Measurements from ENCODE around the gene FEV. TPM values are rescaled to one million over a fixed set of nuclear protein-coding genes. Genes with fewer than 3 reads are reported as not detected.

Gene FEV
- 10 to 100 TPM in 1 of 2 donors, 1 to 10 TPM in 1; 1.8 to 25.9 TPM for total RNA-seq

DNA sequence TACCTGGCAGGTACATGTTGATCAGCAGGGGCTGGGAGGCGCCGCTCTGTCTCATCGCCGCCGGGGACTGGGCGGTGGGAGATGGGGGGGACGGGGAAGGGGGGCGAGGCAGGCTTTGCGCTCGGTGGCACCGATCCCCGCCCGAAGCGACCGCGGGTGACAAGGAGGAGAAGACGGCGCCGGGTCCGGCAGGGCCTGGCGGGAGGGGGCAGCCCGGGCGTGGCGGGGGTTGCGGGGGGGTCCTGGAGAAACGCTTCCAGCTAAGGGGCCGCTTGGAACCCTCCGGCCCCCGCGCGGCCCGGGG, at the start of gene FEV:
TSS of gene FEV (minus strand) at position 164 of the 304 bp plus-strand sequence. CDS start at position 55, 109 bp downstream.
- Histone ChIP-seq H3K4me1 (replicated peaks) (no peaks in the 10 kb centered on the region), H3K4me3 (peak within 1 kb of the TSS; percentile 7 to 19), H3K27me3 (replicated peaks; ENCODE audit: insufficient read depth) (peaks cover 17% of the 10 kb centered on the region), H3K36me3 (no peaks in the 10 kb centered on the region), H3K27ac (peak within 1 kb of the TSS in 1 of 2 donors; percentile 4), H3K9me3 (no peaks in the 10 kb centered on the region)
- TF ChIP-seq, protein P1, sequence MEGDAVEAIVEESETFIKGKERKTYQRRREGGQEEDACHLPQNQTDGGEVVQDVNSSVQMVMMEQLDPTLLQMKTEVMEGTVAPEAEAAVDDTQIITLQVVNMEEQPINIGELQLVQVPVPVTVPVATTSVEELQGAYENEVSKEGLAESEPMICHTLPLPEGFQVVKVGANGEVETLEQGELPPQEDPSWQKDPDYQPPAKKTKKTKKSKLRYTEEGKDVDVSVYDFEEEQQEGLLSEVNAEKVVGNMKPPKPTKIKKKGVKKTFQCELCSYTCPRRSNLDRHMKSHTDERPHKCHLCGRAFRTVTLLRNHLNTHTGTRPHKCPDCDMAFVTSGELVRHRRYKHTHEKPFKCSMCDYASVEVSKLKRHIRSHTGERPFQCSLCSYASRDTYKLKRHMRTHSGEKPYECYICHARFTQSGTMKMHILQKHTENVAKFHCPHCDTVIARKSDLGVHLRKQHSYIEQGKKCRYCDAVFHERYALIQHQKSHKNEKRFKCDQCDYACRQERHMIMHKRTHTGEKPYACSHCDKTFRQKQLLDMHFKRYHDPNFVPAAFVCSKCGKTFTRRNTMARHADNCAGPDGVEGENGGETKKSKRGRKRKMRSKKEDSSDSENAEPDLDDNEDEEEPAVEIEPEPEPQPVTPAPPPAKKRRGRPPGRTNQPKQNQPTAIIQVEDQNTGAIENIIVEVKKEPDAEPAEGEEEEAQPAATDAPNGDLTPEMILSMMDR (IDR thresholded peaks at IDR 0.05) = no peak
- TF ChIP-seq POLR2A (IDR thresholded peaks at IDR 0.05) (no peak), POLR2AphosphoS5 (IDR thresholded peaks at IDR 0.05) (no peak)
- no peak for DNase-seq (ENCODE audit: low spot score)
- WGBS = under 1% methylated on average over 22 of the region's 32 CpGs
- intact Hi-C loops (cut with DNase I) = no loop called here

DNA sequence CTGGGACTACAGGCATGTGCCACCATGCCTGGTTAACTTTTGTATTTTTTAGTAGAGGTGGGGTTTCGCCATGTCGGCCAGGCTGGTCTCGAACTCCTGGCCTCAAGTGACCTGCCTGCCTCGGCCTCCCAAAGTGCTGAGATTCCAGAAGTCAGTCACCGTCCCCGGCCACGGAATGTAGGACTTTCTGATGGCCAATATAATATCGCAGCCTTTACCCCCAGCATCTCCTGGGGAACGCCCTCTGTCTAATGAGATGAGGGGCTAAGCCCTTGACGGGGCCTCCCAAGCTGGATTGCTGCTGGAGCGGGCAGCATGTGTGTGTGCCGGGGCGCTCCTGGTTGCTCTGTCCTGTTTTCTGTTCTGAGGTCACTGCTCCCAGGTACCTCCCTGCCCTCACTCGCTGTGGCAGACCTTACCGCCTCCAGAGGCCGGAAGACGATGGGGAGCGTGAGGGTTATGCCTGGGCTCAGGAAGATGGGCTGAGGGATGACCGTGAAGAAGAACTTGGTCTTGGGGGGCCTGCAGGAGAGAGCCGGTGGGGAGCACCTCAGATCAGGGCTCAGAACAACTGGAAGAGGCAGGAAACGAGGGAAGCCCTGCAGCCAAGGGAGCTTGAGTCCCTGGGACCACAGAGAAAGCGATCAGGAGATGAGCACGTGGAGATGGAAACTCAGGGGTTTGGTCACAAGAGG, 47.2 kb upstream of the FEV start:
- DNase-seq (ENCODE audit: low spot score) = no peak
- intact Hi-C loops (cut with DNase I) = no loop called here
- Histone ChIP-seq H3K4me3 (no peak overlapping the region), H3K36me3 (no peaks in the 10 kb centered on the region), H3K9me3 (no peaks in the 10 kb centered on the region), H3K27ac (no peak overlapping the region), H3K27me3 (replicated peaks; ENCODE audit: insufficient read depth) (no peaks in the 10 kb centered on the region), H3K4me1 (replicated peaks) (no peaks in the 10 kb centered on the region)
- 79% methylated on average over 23 of the region's 23 CpGs for WGBS
- TF ChIP-seq, protein P1 (IDR thresholded peaks at IDR 0.05) = no peak
- TF ChIP-seq POLR2AphosphoS5 (IDR thresholded peaks at IDR 0.05) (no peak), POLR2A (IDR thresholded peaks at IDR 0.05) (no peak)

DNA sequence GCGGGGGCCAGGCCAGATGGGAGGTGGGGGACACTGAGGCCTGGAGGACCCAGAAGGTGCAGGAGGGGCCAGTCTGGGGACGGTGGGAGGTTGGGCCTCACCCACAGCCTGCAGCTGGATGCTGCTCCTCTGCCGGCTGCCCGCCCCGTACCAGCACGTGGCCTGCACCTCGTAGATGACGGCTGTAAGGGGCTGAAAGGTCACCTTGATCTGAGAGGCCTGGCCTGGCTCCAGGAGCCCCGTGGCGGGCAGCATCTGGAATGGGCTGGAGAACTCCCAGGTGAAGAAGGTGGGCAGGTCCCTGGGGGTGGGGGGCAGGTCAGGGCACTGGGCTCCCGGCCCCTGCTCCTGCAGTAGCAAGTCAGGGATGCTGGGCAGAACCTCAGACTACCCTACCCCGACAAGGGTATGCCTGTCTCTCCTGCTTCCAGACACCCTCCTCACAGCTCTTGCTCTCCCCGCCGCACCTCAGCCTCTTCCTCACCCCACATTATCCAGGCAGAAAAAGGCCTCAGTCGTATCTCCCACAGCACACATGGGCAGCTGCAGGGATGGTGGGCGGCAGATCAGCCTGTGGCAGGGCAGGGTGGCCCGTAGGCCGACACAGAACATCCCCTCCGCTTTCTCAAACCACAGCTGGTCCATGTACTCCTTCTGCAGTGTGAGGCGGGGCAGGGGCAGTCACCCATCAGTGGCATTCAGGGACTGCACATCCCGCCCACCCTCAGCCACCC, 46.2 kb upstream of the FEV start:
- H3K27ac ChIP-seq = no peak overlapping the region
- no peaks in the 10 kb centered on the region for H3K27me3 ChIP-seq (replicated peaks; ENCODE audit: insufficient read depth)
- intact Hi-C loops (cut with DNase I) = no loop called here
- H3K4me3 ChIP-seq = no peak overlapping the region
- no peaks in the 10 kb centered on the region for H3K9me3 ChIP-seq
- no peak for DNase-seq (ENCODE audit: low spot score)
- no peaks in the 10 kb centered on the region for H3K4me1 ChIP-seq (replicated peaks)
- TF ChIP-seq, protein P1 (IDR thresholded peaks at IDR 0.05) = no peak
- TF ChIP-seq POLR2AphosphoS5 (IDR thresholded peaks at IDR 0.05) (no peak), POLR2A (IDR thresholded peaks at IDR 0.05) (no peak)
- no peaks in the 10 kb centered on the region for H3K36me3 ChIP-seq
- 73% methylated on average over 20 of the region's 21 CpGs for WGBS

DNA sequence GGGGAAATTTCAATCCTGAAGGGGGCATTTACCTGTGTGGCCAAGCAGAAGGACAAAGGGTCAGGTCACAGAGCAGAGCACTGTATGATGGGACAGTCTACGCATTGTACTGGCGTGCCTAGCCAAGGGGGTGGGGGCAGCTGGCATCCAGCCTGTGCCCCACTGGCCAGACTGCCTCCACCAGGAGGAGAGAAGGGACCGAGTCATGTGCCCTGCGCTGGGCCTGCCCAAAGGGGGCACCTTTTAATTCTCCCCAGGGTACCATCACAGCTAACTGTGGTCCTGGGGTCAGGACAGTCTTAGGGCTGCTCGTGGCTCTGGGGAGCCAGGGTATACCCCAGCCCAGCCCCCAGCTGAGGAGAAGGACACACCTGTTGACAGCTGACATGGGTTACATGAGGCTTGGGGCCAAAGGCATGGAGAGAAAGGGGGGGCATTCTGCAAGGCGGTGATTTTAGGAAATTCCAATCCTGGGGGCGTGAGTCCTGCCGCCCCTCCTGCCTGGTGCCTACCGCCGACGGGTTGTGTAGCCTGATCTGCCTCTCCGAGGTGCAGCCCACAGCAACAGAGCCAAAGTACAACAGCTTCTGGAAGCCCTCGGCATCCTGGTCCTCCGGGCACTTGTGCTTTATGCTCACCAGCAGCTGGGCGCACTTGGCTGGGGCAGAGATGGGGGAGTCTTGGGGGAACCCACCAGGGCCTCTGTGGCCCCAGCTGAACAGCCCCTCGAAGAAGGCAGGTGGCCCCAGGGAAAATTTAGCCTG, 45.4 kb upstream of the FEV start:
- 76% methylated on average over 16 of the region's 16 CpGs for WGBS
- intact Hi-C loops (cut with DNase I) = no loop called here
- Histone ChIP-seq H3K4me3 (no peak overlapping the region), H3K4me1 (replicated peaks) (no peaks in the 10 kb centered on the region), H3K9me3 (no peaks in the 10 kb centered on the region), H3K27ac (no peak overlapping the region), H3K27me3 (replicated peaks; ENCODE audit: insufficient read depth) (no peaks in the 10 kb centered on the region), H3K36me3 (no peaks in the 10 kb centered on the region)
- no peak for DNase-seq (ENCODE audit: low spot score)
- TF ChIP-seq, protein P1 (IDR thresholded peaks at IDR 0.05) = no peak
- TF ChIP-seq POLR2A (IDR thresholded peaks at IDR 0.05) = no peak

Data from prostate gland (tissue), 2 donors.